ENCODE measurements around the gene DDX43. TPM values are rescaled to one million over a fixed set of nuclear protein-coding genes. Genes with fewer than 3 reads are reported as not detected.

The DDX43 gene
- polyA plus RNA-seq, 1 donor: 1.2 TPM

Other genes starting within 250 kb of the DDX43 start
- not detected for gene KHDC1L, start 169.3 kb upstream of the DDX43 start, polyA plus RNA-seq (ENCODE audit: insufficient read length)
- 5.5 TPM for gene KHDC1, start 131.6 kb upstream of the DDX43 start, polyA plus RNA-seq (ENCODE audit: insufficient read length)
- gene DPPA5, start 40.6 kb upstream of the DDX43 start, polyA plus RNA-seq (ENCODE audit: insufficient read length): not detected
- not detected for gene KHDC3L, start 32.2 kb upstream of the DDX43 start, polyA plus RNA-seq (ENCODE audit: insufficient read length)
- 0.36 TPM for gene OOEP, start 24.9 kb upstream of the DDX43 start, polyA plus RNA-seq (ENCODE audit: insufficient read length)
- gene CGAS, start 57.5 kb downstream of the DDX43 start, polyA plus RNA-seq (ENCODE audit: insufficient read length): 5.3 TPM
- gene MTO1, start 66.9 kb downstream of the DDX43 start, polyA plus RNA-seq (ENCODE audit: insufficient read length): 20.3 TPM
- gene EEF1A1, start 126.2 kb downstream of the DDX43 start, polyA plus RNA-seq (ENCODE audit: insufficient read length): 20,185 TPM

Data from hindlimb muscle (tissue), 1 donor.